Measurements from ENCODE around the gene PUS1.

The PUS1 gene

DNA sequence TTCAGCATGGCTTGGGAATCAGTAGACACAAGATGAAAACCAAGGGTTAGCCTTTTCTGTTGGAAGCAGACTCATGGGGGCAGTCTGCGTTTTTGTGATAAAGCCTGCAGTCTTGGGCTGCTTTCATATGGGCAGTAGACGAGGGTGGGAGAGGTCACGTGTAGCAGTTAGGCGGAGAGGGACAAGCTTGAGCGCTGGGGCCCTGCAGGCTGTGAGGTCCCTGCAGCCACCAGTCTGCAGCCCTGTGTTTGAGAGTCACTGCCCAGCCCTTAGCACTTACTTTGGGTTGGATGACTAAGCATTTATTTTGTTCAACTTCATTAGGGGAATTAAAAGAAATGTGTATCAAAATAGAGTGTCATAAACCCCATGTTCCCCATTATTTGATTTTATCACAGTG, 57.8 kb downstream of the PUS1 start:
- no peak for DNase-seq (ENCODE audit: low read depth, low spot score)
- H3K27ac ChIP-seq: no peak overlapping the region

DNA sequence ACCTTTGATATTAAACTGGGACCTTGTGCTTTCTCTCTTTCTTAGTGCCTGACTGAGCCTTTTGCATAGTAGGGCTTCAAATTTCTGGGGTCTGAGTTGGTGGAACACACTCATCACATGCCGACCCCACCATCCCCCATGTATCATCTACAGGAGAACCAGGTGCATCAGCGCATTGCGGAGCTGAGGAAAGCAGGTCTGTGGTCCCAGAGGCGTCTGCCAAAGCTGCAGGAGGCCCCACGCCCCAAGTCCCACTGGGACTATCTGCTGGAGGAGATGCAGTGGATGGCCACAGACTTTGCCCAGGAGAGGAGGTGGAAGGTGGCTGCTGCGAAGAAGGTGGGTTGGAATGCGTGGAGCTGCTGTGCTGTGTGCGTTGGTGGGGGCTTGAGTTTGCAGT, 58.5 kb downstream of the PUS1 start:
- no peak for DNase-seq (ENCODE audit: low read depth, low spot score)
- no peak overlapping the region for H3K27ac ChIP-seq

DNA sequence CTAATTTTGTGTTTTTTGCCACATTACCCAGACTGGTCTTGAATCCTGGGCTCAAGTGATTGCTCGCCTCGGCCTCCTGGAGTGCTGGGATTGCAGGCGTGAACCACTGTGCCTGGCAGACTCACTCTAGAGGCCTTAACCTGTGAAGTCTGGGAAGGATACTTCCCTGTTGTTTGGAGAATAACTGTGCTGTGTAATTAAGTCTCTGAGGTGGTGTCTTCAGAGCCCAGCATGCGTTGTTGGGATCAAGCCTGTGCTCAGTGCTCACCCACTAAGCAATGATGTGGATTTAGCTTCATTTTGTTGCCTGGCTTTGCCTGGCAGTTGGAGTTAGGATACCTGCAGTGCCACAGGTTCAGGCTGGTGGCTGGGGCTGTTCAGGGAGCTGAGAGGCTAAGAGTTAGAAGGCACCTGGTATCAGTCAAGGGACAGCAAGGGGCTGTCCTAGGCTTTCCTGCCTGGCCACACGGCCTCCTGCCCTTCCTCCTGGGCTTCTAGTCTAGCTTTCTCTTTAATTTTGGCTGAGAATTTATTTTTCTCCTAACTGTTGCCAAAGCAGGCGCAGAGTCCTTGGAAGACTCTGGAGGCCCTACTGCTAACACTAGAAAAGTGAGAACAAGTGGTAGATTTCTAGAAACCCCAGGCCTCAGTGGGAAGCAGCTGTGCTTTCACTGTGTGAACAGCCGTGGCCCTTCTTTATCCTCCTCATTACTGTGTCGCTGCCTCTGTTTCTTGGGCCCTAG, 59.1 kb downstream of the PUS1 start:
- H3K27ac ChIP-seq: no peak overlapping the region
- no peak for DNase-seq (ENCODE audit: low read depth, low spot score)

- DNase-seq (ENCODE audit: low read depth, low spot score): no peak
- no peak overlapping the region for H3K27ac ChIP-seq
These were observed 59.9 kb downstream of the PUS1 start for GRCh38 chr12:131989021-131989420.

GRCh38 chr12:131990066-131990979, 61.2 kb downstream of the PUS1 start:
- DNase-seq (ENCODE audit: low read depth, low spot score): no peak
- no peak overlapping the region for H3K27ac ChIP-seq

DNA sequence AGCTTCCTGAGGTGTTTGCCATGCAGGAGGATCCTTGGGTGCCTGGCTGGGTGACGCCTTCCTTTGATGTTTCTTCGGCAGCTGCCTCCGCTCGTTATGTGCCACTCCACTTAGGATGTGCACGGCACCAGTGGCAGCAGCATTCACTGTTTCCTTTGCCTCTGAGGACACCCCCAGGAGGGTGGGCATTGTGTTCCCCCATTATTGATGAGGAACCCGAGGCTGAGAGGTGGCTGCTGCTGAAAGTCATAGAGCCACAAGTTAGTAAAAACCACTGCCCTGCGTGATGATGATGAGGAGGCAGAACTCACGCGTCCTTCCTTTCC, 61.9 kb downstream of the PUS1 start:
- DNase-seq (ENCODE audit: low read depth, low spot score): no peak
- no peak overlapping the region for H3K27ac ChIP-seq

GRCh38 chr12:131991816-131992430, 62.8 kb downstream of the PUS1 start:
- H3K27ac ChIP-seq: no peak overlapping the region
- no peak for DNase-seq (ENCODE audit: low read depth, low spot score)

GRCh38 chr12:131994589-131994988, 65.5 kb downstream of the PUS1 start:
- H3K27ac ChIP-seq: no peak overlapping the region
- no peak for DNase-seq (ENCODE audit: low read depth, low spot score)
